SK-N-SH treated with all-trans-retinoic acid at 6 μM for 48 hours (cell line): Measurements from ENCODE around the gene SRRM1.

Experiments used
- CREB5 ChIP-seq: fragments of 250-450 bp; sonication (Bioruptor Pico); IDR thresholded peaks from 2 replicates; pipeline ENCODE4 v1.5.1; 2020; ENCODE audit warnings: low read depth, mild to moderate bottlenecking, moderate library complexity
- ISL1 ChIP-seq: fragments of 250-450 bp; sonication (Bioruptor Pico); IDR thresholded peaks from 2 replicates; pipeline ENCODE4 v2.1.2; 2022; ENCODE audit warnings: mild to moderate bottlenecking, moderate library complexity
- OSR1 ChIP-seq: fragments of 250-450 bp; sonication (Bioruptor Pico); IDR thresholded peaks from 2 replicates; pipeline ENCODE4 v1.8.0; 2022; ENCODE audit warnings: moderate library complexity, mild to moderate bottlenecking, inconsistent platforms
- PATZ1 ChIP-seq: fragments of 250-450 bp; sonication (Bioruptor Pico); IDR thresholded peaks from 2 replicates; pipeline ENCODE4 v1.8.0; 2020; ENCODE audit warnings: mild to moderate bottlenecking, moderate library complexity, borderline replicate concordance
- POU6F1 ChIP-seq: fragments of 250-450 bp; sonication (Bioruptor Pico); IDR thresholded peaks from 2 replicates; pipeline ENCODE4 v1.8.0; 2021; ENCODE audit warnings: low read depth, mild to moderate bottlenecking, moderate library complexity, borderline replicate concordance
- ZFP3 ChIP-seq: fragments of 250-450 bp; sonication (Bioruptor Pico); IDR thresholded peaks from 2 replicates; pipeline ENCODE4 v1.5.0; 2020; ENCODE audit warnings: mild to moderate bottlenecking, moderate library complexity
- ZNF565 ChIP-seq: fragments of 450-650 bp; formaldehyde crosslinking; conservative IDR thresholded peaks from 2 replicates; pipeline ENCODE4 v1.5.0; 2020; ENCODE audit warnings: low read depth, mild to moderate bottlenecking, moderate library complexity
- ZNF70 ChIP-seq: fragments of 450-650 bp; formaldehyde crosslinking; IDR thresholded peaks from 2 replicates; pipeline ENCODE4 v1.5.0; 2020; ENCODE audit warnings: mild to moderate bottlenecking, moderate library complexity

GRCh38 chr1:24708938-24709337 lies 65.8 kb downstream of the SRRM1 start:
- TF ChIP-seq ISL1: no peak
- TF ChIP-seq CREB5 (CRISPR knock-in tag): no peak
- no peak for TF ChIP-seq ZFP3 (CRISPR knock-in tag)
- no peak for TF ChIP-seq ZNF70 (CRISPR knock-in tag)
- no peak for TF ChIP-seq OSR1 (CRISPR knock-in tag)
- no peak for TF ChIP-seq POU6F1 (CRISPR knock-in tag)
- no peak for TF ChIP-seq PATZ1 (CRISPR knock-in tag)
- no peak for TF ChIP-seq ZNF565 (CRISPR knock-in tag)
